HG02884 (cell line): Measurements from ENCODE around the gene THEM4.
"Not testable (repeated sequence)": the region's sequence is repeated elsewhere in the genome, so short reads cannot be mapped to it uniquely, and the experiment has no call there.

Experiments used
- ATAC-seq: cut with Tn5 transposase; IDR thresholded peaks from one replicate; pipeline ENCODE4 v1.9.1; 2021; ENCODE audit warnings: mild to moderate bottlenecking, moderate library complexity; ENCODE audit not compliant: unreplicated experiment

Gene THEM4

GRCh38 chr1:151897991-151898431, 11.3 kb downstream of the THEM4 start:
- no peak for ATAC-seq

- no peak for ATAC-seq
Measured at GRCh38 chr1:151893176-151893924, 16.0 kb downstream of the THEM4 start.

GRCh38 chr1:151892190-151892589, 17.1 kb downstream of the THEM4 start:
- ATAC-seq: no peak

GRCh38 chr1:151891512-151891911, 17.8 kb downstream of the THEM4 start:
- ATAC-seq: no peak

DNA sequence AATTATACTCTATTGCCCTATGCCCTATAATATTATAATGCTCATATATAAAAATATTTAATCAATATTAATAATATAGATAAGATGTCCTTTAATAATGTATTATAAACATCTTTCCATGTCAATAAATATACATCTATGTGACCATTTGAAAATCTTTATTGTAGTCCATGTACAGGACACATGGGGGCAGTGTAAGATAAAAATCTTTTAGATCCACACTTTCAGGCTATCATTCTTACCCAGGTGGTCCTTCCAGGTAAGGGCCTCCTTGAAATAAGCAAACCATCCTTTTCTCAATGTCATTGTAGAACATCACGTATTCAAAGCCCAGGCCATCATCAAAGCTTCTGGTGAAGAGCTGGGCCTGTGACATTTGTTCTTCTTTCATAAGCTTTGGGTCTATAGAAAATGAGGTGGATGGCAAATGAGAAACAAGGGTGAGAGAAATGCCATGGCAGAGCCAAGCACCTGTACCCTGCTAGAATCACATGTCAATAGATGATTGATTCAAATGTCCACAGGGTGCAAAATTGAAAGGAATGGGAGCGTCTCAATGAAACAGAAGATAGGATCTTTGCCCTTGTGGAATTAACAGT, 20.2 kb downstream of the THEM4 start:
- no peak for ATAC-seq

DNA sequence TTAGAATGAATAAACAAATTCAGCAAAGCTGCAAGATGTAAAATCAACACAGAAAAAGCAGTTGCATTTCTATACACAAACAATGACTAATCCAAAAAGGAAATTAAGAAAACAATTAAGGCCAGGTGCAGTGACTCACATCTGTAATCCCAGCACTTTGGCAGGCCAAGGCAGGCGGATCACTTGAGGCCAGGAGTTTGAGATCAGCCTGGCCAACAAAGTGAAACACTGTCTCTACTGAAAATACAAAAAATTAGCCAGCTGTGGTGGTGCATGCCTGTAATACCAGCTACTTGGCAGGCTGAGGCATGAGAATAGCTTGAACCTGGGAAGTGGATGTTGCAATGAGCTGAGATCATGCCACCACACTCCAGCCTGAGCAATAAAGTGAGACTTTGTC, 22.3 kb downstream of the THEM4 start:
- ATAC-seq: no peak

DNA sequence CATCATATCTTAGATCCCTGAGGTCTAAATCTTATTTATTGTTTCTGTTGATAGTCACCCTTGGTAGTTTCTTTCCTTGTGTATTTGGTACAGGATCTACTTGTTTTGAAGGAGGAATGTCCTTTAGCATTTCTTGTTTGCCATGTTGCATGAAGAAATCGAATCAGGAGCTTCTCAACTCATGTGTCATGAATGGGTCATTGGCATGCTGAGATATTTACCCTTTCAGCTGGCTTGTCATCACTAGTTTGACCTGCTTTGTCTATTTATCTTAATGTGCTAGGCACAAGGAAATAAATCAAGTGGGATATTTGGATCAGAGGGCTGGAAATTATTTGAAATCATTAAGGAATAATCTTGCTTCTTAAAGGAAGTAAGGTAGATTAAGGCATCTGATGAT, 23.8 kb downstream of the THEM4 start:
- ATAC-seq: no peak

- ATAC-seq: not testable (repeated sequence)
Measured at GRCh38 chr1:151884879-151885278, 24.4 kb downstream of the THEM4 start.

GRCh38 chr1:151884445-151884844, 24.9 kb downstream of the THEM4 start:
- ATAC-seq: not testable (repeated sequence)

DNA sequence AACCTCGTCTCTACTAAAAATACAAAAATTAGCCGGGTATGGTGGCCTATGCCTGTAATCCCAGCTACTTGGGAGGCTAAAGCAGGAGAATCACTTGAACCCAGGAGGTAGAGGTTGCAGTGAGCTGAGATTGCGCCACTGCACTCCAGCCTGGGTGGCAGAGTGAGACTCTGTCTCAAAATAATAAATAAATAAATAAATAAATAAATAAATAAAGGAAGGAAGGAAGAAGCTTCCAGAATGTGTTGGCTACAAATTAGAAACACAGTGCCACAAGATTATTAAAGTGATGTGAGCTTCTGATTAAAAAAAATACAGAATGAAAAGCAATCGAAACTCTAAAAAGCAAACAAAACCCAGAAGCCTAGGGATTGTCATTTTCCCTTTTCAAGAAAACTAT, 25.4 kb downstream of the THEM4 start:
- ATAC-seq: not testable (repeated sequence)

- ATAC-seq: not testable (repeated sequence)
Measured at GRCh38 chr1:151882918-151883317, 26.4 kb downstream of the THEM4 start.

DNA sequence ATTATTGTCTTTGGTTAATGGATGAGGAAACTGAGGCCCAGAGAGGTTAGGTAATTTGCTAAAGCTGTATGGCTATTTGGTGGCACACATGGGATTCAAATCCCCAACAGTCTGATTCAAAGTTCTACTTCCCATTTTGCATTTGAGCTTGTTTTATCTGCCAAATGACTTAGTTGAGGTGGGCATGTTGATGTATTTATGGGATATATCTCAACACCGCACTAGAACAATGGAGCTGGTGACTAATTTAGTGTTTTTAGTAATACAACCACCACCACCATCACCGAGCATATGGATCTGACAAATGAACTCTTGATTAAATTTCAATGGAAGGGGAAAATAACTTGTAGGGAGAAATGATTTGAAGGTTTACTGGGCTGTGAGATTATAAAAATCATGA, 26.8 kb downstream of the THEM4 start:
- ATAC-seq: no peak

DNA sequence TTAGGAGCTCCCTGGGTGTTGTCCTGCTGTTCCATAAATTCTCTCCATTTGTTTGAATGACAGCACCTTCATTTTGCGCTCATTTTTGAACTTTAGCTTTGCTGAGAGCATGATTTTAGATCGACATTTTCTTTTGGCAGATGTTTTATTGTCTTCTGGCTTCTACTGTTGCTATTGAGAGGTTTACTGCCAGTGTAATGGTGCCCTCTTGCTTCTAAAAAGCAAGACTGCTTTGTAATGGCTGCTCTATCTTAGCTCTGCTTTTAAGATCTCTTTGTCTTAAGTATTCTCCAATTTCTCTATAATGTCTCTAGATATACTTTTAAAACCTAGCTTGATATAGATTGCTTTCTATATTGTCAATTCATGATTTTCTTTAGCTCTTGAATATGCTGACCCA, 27.8 kb downstream of the THEM4 start:
- ATAC-seq: no peak

DNA sequence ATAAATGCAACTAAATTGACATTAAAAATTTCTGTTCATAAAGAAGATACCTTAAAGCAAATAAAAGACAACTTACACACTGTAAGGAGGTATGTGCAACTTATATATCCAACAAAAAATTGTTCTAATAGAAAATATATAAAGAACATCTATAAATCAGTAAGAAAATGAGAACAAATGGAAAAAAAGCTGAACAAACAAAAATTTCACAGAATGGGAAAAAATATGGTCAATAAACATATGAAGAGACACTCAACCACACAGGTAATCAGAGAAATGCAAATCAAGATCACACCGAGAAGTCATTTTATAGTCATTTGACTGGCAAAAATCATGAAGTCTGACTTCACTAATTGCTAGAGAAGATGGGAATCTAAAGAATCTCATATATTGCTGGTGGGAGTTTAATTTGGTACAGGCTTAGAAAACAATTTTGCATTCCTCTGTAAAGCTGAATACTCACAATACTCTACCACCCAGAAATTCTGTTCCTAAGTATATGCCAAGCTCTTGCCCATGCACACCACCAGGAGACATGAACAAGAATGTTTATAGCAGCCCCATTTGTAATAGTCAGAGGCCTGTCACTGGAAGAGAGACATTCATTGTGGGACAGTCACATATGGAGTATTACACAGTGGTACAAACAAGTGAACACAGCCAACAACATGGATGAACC, 33.8 kb downstream of the THEM4 start:
- ATAC-seq: no peak

- ATAC-seq: not testable (repeated sequence)
Measured at GRCh38 chr1:151872776-151873175, 36.5 kb downstream of the THEM4 start.

DNA sequence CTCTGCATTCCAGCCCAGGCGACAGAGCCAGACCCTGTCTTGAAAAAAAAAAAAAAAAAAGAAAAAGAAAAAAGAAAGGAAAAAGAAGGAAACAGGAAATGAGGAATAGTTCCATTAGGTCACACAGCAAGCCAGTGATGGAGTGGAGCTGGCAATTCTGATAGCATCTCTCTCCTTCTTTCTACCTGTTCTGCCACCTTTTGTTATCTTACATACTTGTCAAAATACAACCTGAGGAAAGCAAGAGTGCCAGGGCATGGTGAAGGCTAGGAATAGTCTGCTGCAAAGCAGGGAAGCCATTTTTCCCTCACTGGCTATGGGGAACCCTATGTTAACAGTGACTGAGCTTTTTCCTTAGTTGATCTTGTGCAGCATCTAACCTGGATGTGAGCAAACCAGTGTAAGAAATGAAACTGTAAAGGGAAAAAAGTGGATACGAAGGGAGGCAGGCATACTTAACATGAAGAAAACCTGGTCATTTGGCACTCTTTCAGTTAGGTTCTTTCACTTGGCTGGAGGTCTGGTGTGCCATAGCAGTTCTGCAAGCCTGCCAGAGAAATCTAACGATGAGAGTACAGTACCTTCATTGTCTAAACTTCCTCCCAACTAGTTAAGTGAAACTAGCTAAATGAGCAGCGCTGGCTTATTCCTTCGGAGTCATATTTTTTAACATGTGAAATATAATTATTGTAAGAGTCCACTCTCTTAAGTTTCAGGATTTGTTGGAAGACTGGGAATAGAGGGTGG, 37.9 kb downstream of the THEM4 start:
- ATAC-seq: no peak

DNA sequence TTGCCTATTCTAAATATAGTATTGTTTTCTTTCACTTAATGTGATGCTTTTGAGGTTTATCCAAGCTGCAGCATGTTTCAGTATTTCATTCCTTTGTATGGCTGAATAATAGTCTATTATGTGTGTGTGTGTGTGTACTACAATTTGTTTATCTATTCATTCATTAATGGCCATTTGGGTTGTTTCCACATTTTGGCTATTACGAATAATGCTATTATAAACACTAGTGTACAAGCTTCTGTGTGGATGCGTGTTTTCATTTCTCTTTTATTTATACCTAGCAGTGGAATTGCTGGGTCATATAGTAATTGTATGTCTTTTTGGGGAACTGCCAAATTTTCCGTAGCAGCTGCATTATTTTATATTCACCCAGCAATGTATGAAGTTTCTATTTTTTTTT, 40.8 kb downstream of the THEM4 start:
- ATAC-seq: no peak

GRCh38 chr1:151867765-151868411, 41.4 kb downstream of the THEM4 start:
- no peak for ATAC-seq

GRCh38 chr1:151867321-151867720, 42.0 kb downstream of the THEM4 start:
- no peak for ATAC-seq

- ATAC-seq: no peak
Measured at GRCh38 chr1:151864411-151864810, 44.9 kb downstream of the THEM4 start.

- no peak for ATAC-seq
Measured at GRCh38 chr1:151862604-151863003, 46.7 kb downstream of the THEM4 start.
